GM12878 (cell line): ENCODE measurements around the gene TMEM266. TPM values are rescaled to one million over a fixed set of nuclear protein-coding genes. Genes with fewer than 3 reads are reported as not detected.

Experiments used
- ATAC-seq: fragments of 200-7000 bp; cut with Tn5 transposase; 3 replicates; pipeline ENCODE4 v1.9.1; 2020; ENCODE audit warnings: mild to moderate bottlenecking, moderate library complexity
- BruUV-seq: library from RNA; stranded (reverse); fragments of 400-500 nt; replicated peaks from 2 replicates; lab custom pipeline; 2021; lab: Mats Ljungman, UMichigan
- CTCF ChIA-PET: fragments of 300-600 bp; sonication (Branson Sonifier 250); formaldehyde crosslinking; extraction: SDS; loops from one replicate; lab custom pipeline; 2021; ENCODE audit warnings: inconsistent platforms; lab: Yijun Ruan, JAX
- POLR2A ChIA-PET: fragments of 350-600 bp; formaldehyde crosslinking; extraction: SDS; loops from one replicate; lab custom pipeline; 2021; ENCODE audit warnings: inconsistent platforms; lab: Charles Lee
- RAD21 ChIA-PET: fragments of 300-600 bp; sonication (Branson Sonifier 250); formaldehyde crosslinking; loops from one replicate; lab custom pipeline; 2023; ENCODE audit warnings: antibody characterized with exemption; ENCODE audit not compliant: unreplicated experiment; lab: Charles Lee
- SMC1A ChIA-PET: fragments of 300-600 bp; sonication (Branson Sonifier 250); formaldehyde crosslinking; loops from one replicate; lab custom pipeline; 2023; ENCODE audit not compliant: unreplicated experiment, uncharacterized antibody; lab: Charles Lee
- DNase-seq: peaks from one replicate; pipeline ENCODE4 v3.0.0-alpha.2; 2011; ENCODE audit warnings: low read depth, low spot score
- FAIRE-seq: peaks from 3 replicates; lab custom pipeline; 2011; peaks lifted over from hg19 to GRCh38; lab: Jason Lieb, UNC
- H2AFZ ChIP-seq: 2 replicates; pipeline ENCODE4 v1.6.0; 2011; ENCODE audit warnings: low read depth, low read length, control low read depth; ENCODE audit not compliant: control insufficient read depth
- H3K27ac ChIP-seq: 2 replicates; pipeline ENCODE4 v1.5.1; 2011; ENCODE audit warnings: control low read depth; ENCODE audit not compliant: control insufficient read depth, insufficient read depth
- H3K27me3 ChIP-seq, 2 experiments: replicated peaks in 1 of 2; 2 replicates each; pipeline versions ENCODE4 v1.6.0 to v1.6.1; 2011; ENCODE audit warnings: low read length in 1 of 2; ENCODE audit not compliant: control insufficient read depth in 2 of 2, insufficient read depth in 2 of 2
- H3K36me3 ChIP-seq, 2 experiments: 2 replicates each; pipeline ENCODE4 v1.5.1; 2011; ENCODE audit warnings: low read length in 1 of 2; ENCODE audit not compliant: control insufficient read depth in 2 of 2, insufficient read depth in 2 of 2
- H3K4me1 ChIP-seq: 2 replicates; pipeline ENCODE4 v1.6.1; 2011; ENCODE audit warnings: mild to moderate bottlenecking, low read length, moderate library complexity, mixed read lengths; ENCODE audit not compliant: control insufficient read depth, insufficient read depth
- H3K4me2 ChIP-seq: 2 replicates; pipeline ENCODE4 v1.6.0; 2011; ENCODE audit warnings: control low read depth; ENCODE audit not compliant: control insufficient read depth, insufficient read depth
- H3K4me3 ChIP-seq: fragments of 200-600 bp; sonication (generic); 2 replicates; pipeline ENCODE4 v1.5.1; 2016
- H3K79me2 ChIP-seq: 2 replicates; pipeline ENCODE4 v1.6.0; 2011; ENCODE audit warnings: low read length; ENCODE audit not compliant: control insufficient read depth, insufficient read depth
- H3K9ac ChIP-seq: 2 replicates; pipeline ENCODE4 v1.8.0; 2011; ENCODE audit warnings: low read length, control low read depth, mixed read lengths; ENCODE audit not compliant: control insufficient read depth, insufficient read depth
- H3K9me3 ChIP-seq: replicated peaks from 3 replicates; pipeline ENCODE4 v1.5.1; 2011; ENCODE audit warnings: mild to moderate bottlenecking, low read length; ENCODE audit not compliant: control insufficient read depth, insufficient read depth
- H4K20me1 ChIP-seq: 2 replicates; pipeline ENCODE4 v1.6.0; 2011; ENCODE audit not compliant: control insufficient read depth, insufficient read depth
- HCFC1 ChIP-seq: fragments of 150-350 bp; IDR thresholded peaks from 2 replicates; pipeline ENCODE4 v1.6.1; 2014; ENCODE audit warnings: low read length
- SIX5 ChIP-seq: IDR thresholded peaks from 2 replicates; pipeline ENCODE4 v1.6.1; 2011; ENCODE audit warnings: mild to moderate bottlenecking, low read depth, low read length, moderate library complexity; ENCODE audit not compliant: severe bottlenecking
- YY1 ChIP-seq: IDR thresholded peaks from 2 replicates; pipeline ENCODE4 v1.6.1; 2011; ENCODE audit warnings: low read depth, mild to moderate bottlenecking, low read length
- ZZZ3 ChIP-seq: IDR thresholded peaks from 2 replicates; pipeline ENCODE4 v1.6.1; 2011; ENCODE audit warnings: low read depth; ENCODE audit not compliant: control insufficient read depth, insufficient read length
- WGBS: methylation state at CpG from one replicate; pipeline ENCODE4 v1.1.6; 2016; ENCODE audit warnings: low lambda C conversion rate; ENCODE audit not compliant: insufficient replicate concordance, insufficient coverage; ENCODE audit errors: missing lambda C conversion rate; 5-methylcytosine and 5-hydroxymethylcytosine counted together
- in situ Hi-C: fragments of 300-500 bp; cut with MboI; formaldehyde crosslinking; loops from 9 replicates; pipeline ENCODE4 v1.14.3; 2018; ENCODE audit warnings: mixed read lengths
- intact Hi-C: fragments of 100-400 bp; cut with micrococcal nuclease; formaldehyde crosslinking; loops from one replicate; pipeline ENCODE4 v1.14.2; 2022; ENCODE audit not compliant: unreplicated experiment
- polyA plus RNA-seq, 11 experiments: library from polyadenylated mRNA; depleted of rRNA in 4 of 11; unstranded in 6 of 11; stranded (reverse) in 5 of 11; fragments of >200 nt; fragmentation: Nextera tagmentation in 4 of 11; fragmentation: Illumina TruSeq in 1 of 11; extraction: Ambion mirVana in 4 of 11; extraction: Trizol in 1 of 11; gene quantifications; 1 replicate in 1 of 11; 2 replicates in 10 of 11; pipeline versions ENCODE4 v1.2.1 to v1.2.3, GENCODE V29; 2011 to 2016; ENCODE audit warnings: inconsistent platforms in 2 of 11, missing spikeins in 2 of 11, low read depth in 1 of 11
- total RNA-seq, 4 experiments: library from RNA; depleted of rRNA in 3 of 4; stranded (reverse); fragments of >200 nt in 3 of 4; fragmentation: Illumina TruSeq in 1 of 4; extraction: Trizol in 1 of 4; gene quantifications; 2 replicates each; pipeline versions ENCODE4 v1.2.1 to v1.2.3, GENCODE V29; 2013 to 2021
- TF ChIP-seq, protein P1 (sequence below): IDR thresholded peaks from 2 replicates; pipeline ENCODE4 v1.6.1; 2011; ENCODE audit warnings: low read depth, mild to moderate bottlenecking, low read length, moderate library complexity, borderline replicate concordance; ENCODE audit errors: extremely low read depth

The TMEM266 gene
- total and polyA plus RNA-seq, 10 of the 15 experiments (the other 5 are each of a cell fraction or from before 2014, with no cell fraction given) = 0.11 to 0.70 (median 0.39) TPM

DNA sequence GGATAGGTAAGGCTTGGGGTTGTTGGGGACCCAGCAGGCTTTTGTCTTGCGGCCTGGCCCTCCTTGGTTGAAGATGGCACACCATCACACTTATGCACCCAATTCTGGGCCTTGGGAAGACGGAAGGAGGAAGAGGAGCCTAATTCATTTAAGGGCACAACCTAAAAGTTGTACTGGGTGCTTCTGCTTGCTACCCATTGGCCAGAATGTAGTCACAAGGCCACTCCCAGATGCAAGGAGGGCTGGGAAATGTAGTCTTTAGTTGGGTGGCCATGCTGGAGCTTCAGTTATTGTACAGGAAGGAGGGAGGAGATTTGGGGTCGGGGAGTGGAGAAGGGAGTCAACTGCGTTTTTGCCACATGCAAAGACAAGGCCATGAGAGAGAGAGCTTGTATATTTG is 109.2 kb downstream of the TMEM266 start:
- WGBS = 21% methylated on average over 4 of the region's 4 CpGs
- SMC1A ChIA-PET = no interaction called here
- Histone ChIP-seq H2AFZ (no peak overlapping the region; the same call in 1 of the 2 replicates), H3K27me3 (no peaks in the 10 kb centered on the region; a peak in 2 of 4 replicates), H4K20me1 (no peaks in the 10 kb centered on the region), H3K9ac (no peak overlapping the region), H3K27ac (no peak overlapping the region), H3K4me2 (no peak overlapping the region), H3K36me3 (no peaks in the 10 kb centered on the region), H3K79me2 (no peaks in the 10 kb centered on the region), H3K9me3 (no peaks in the 10 kb centered on the region), H3K4me1 (no peaks in the 10 kb centered on the region), H3K4me3 (no peak overlapping the region)
- BruUV-seq = no TSS peak
- CTCF ChIA-PET = interaction anchor here (1.0 to 2.1 kb wide), 2 partner anchors 18 to 21 kb away, joined by 3 to 5 read pairs; no protein-coding TSS in a partner anchor
- TF ChIP-seq HCFC1 (peak; percentile 65), YY1 (peak; percentile 93), SIX5 (peak; percentile 79), ZZZ3 (no peak)
- TF ChIP-seq, protein P1, sequence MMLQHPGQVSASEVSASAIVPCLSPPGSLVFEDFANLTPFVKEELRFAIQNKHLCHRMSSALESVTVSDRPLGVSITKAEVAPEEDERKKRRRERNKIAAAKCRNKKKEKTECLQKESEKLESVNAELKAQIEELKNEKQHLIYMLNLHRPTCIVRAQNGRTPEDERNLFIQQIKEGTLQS = peak; percentile 58; the same call in 1 of the 2 replicates
- in situ Hi-C loops (no loop called here), intact Hi-C loops (no loop called here)
- POLR2A ChIA-PET = interaction anchor here (0.5 kb wide), 1 partner anchor 1851 kb away, joined by 3 read pairs; no protein-coding TSS in a partner anchor
- ATAC-seq (peak; percentile 87), FAIRE-seq (no peak), DNase-seq (no peak)
- RAD21 ChIA-PET = no interaction called here
